ENCODE results near the gene WWOX.

Gene WWOX

DNA sequence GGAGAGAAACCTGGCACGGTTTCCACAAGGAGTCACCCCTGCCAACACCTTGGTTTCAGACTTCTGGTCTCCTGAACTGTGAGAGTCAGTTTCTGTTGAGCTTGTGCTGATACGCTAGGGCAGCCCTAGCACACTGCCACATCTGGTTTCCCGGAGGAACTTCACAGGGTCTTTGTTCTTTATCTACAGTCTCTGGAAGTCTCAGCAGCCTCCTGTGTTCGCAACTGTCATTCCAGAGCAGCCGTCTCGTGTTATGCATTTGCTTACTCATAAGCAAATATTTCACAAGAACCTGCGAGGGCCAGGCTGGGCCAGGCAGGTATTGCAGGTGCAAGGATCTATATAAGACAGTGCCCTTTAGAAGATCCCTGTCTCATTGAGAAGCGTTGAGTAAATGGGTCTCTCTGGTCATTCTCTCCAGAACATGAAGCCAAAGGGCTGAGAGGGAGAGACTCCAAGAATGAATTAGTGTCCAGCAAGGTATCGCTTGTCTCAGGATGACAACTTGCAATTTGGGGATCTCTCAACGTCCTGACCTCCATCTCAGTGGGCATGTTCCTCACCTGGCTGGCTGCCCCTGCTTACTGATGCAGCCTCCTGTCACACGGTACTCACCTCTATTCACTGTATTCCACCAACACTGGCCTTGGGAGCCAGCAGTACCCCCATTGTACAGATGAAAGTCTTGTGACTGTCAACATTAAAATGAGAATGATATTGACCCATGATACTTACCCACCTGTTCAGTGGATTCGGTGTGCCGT is 141.2 kb downstream of the WWOX start:
- DNase-seq (ENCODE audit: low read depth, low spot score): no peak
- H3K4me1 ChIP-seq (ENCODE audit: insufficient read depth, insufficient read length): no peaks in the 10 kb centered on the region
- H3K9me3 ChIP-seq (ENCODE audit: insufficient read depth, low read length): no peaks in the 10 kb centered on the region
- H3K4me3 ChIP-seq (ENCODE audit: insufficient read length, low read depth): no peak overlapping the region
- H3K27me3 ChIP-seq (ENCODE audit: insufficient read depth, insufficient read length): no peaks in the 10 kb centered on the region
- no peaks in the 10 kb centered on the region for H3K36me3 ChIP-seq (ENCODE audit: insufficient read depth, insufficient read length, low read length)
- no peak overlapping the region for H3K9ac ChIP-seq (ENCODE audit: insufficient read length, low read depth)
- TF ChIP-seq YY1 (IDR thresholded peaks at IDR 0.05; ENCODE audit: insufficient read depth, insufficient read length) (no peak), ZNF274 (IDR thresholded peaks at IDR 0.05; ENCODE audit: low read depth, low read length) (no peak), SUZ12 (IDR thresholded peaks at IDR 0.05; ENCODE audit: extremely low read depth, insufficient read depth, insufficient read length) (no peak)

DNA sequence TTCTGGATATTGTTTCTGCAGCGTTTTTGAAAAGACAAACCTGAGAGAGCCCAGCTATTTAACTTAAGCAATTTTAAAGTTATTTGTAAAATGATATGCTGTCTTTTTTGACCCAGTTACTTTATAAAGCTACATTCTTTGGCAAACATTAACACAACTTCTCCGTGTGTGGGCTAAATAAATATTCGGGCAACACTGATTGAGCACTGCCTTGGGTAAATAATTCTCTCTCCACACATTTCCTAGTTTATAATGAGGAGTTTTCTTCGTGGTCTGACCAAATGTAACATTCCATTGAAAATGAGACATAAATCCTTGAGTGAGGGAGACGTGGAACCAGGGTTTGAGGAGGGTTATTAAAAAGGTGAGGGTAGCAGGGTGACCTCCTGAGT is 142.8 kb downstream of the WWOX start:
- Histone ChIP-seq H3K4me3 (ENCODE audit: insufficient read length, low read depth) (no peak overlapping the region), H3K4me1 (ENCODE audit: insufficient read depth, insufficient read length) (no peaks in the 10 kb centered on the region), H3K36me3 (ENCODE audit: insufficient read depth, insufficient read length, low read length) (no peaks in the 10 kb centered on the region), H3K27me3 (ENCODE audit: insufficient read depth, insufficient read length) (no peaks in the 10 kb centered on the region), H3K9me3 (ENCODE audit: insufficient read depth, low read length) (no peaks in the 10 kb centered on the region), H3K9ac (ENCODE audit: insufficient read length, low read depth) (no peak overlapping the region)
- TF ChIP-seq ZNF274 (IDR thresholded peaks at IDR 0.05; ENCODE audit: low read depth, low read length) (no peak), YY1 (IDR thresholded peaks at IDR 0.05; ENCODE audit: insufficient read depth, insufficient read length) (no peak), SUZ12 (IDR thresholded peaks at IDR 0.05; ENCODE audit: extremely low read depth, insufficient read depth, insufficient read length) (no peak)
- no peak for DNase-seq (ENCODE audit: low read depth, low spot score)

DNA sequence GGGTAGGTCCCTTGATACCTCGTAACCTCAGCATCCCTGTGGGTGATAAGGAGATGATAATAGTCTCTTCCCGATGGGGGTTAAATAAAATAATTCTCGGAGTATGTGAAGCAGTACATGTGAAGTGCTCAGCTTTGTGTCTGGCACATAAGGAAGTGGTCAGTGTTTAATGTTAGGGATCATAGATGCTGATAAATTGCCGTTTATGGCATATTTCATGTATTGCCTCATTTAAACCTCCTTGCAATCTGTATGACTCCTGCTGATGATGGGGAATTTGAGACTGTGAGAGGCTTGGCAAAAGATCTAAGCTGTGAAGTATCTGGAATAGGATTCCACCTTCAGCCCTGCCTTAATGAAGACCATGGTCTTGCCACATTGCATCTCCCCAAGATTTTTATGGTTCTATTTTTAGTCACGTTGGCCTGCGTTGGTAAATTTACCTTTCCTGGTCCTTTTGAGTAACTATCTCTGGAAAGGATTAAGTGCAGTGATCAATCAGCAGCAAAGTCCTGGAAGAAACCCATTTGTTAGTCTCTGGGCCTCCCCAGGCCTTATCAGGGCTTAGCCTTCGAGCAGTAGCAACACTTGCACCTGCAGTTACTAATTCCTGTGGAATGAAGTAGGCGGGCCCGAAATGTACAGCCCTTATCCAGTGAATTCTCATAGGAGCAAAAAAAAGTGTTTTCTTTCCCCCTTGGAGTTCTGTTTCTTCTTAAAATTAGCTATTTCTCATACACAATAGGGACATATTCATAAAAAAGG is 144.9 kb downstream of the WWOX start:
- Histone ChIP-seq H3K27me3 (ENCODE audit: insufficient read depth, insufficient read length) (no peaks in the 10 kb centered on the region), H3K36me3 (ENCODE audit: insufficient read depth, insufficient read length, low read length) (no peaks in the 10 kb centered on the region), H3K9me3 (ENCODE audit: insufficient read depth, low read length) (no peaks in the 10 kb centered on the region), H3K4me1 (ENCODE audit: insufficient read depth, insufficient read length) (peaks cover 3% of the 10 kb centered on the region), H3K4me3 (ENCODE audit: insufficient read length, low read depth) (no peak overlapping the region), H3K9ac (ENCODE audit: insufficient read length, low read depth) (no peak overlapping the region)
- no peak for DNase-seq (ENCODE audit: low read depth, low spot score)
- TF ChIP-seq SUZ12 (IDR thresholded peaks at IDR 0.05; ENCODE audit: extremely low read depth, insufficient read depth, insufficient read length) (no peak), YY1 (IDR thresholded peaks at IDR 0.05; ENCODE audit: insufficient read depth, insufficient read length) (no peak), ZNF274 (IDR thresholded peaks at IDR 0.05; ENCODE audit: low read depth, low read length) (no peak)

DNA sequence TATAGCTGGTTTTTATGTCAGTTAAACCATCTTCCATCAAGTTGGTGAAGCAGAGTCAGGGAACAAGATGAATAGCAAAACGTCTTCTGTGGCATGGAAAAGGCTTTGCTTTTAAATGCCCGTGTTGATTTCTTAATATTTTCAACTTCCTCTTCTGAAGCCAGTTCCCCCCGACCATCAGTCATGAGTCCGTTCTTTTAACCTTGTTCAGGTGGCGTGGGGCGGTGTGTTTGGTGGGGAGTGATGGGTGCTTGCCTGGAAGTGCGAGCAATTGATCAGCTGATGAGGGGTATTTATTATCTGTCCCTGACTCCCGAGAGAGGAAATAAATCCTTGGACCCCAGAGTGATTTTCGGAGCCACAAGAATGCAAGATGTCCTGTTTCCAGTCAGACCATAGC is 147.1 kb downstream of the WWOX start:
- TF ChIP-seq YY1 (IDR thresholded peaks at IDR 0.05; ENCODE audit: insufficient read depth, insufficient read length): no peak
- no peak for TF ChIP-seq ZNF274 (IDR thresholded peaks at IDR 0.05; ENCODE audit: low read depth, low read length)
- TF ChIP-seq SUZ12 (IDR thresholded peaks at IDR 0.05; ENCODE audit: extremely low read depth, insufficient read depth, insufficient read length): no peak
- no peak for DNase-seq (ENCODE audit: low read depth, low spot score)
- Histone ChIP-seq H3K4me3 (ENCODE audit: insufficient read length, low read depth) (no peak overlapping the region), H3K9me3 (ENCODE audit: insufficient read depth, low read length) (no peaks in the 10 kb centered on the region), H3K27me3 (ENCODE audit: insufficient read depth, insufficient read length) (no peaks in the 10 kb centered on the region), H3K36me3 (ENCODE audit: insufficient read depth, insufficient read length, low read length) (no peaks in the 10 kb centered on the region), H3K4me1 (ENCODE audit: insufficient read depth, insufficient read length) (peaks cover 3% of the 10 kb centered on the region), H3K9ac (ENCODE audit: insufficient read length, low read depth) (no peak overlapping the region)

DNA sequence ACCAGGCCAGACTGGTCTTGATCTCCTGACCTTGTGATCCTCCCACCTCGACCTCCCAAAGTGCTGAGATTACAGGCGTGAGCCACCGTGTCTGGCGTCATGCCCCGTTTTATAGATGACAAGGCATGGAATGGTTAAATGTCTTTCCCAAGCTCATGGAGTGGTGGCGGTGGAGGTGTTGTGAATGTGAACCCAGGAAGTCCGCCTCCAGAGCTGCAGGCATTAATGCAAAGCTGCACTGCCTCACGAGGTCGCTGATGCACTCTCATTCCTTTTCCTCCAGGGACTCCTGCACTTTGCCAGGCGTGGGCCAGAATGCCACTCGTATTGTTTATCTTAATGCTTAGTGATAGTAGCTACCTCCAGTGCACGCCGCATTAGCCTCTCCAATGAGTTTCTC is 149.6 kb downstream of the WWOX start:
- Histone ChIP-seq H3K9me3 (ENCODE audit: insufficient read depth, low read length) (no peaks in the 10 kb centered on the region), H3K9ac (ENCODE audit: insufficient read length, low read depth) (no peak overlapping the region), H3K27me3 (ENCODE audit: insufficient read depth, insufficient read length) (no peaks in the 10 kb centered on the region), H3K4me1 (ENCODE audit: insufficient read depth, insufficient read length) (peaks cover 3% of the 10 kb centered on the region), H3K4me3 (ENCODE audit: insufficient read length, low read depth) (no peak overlapping the region), H3K36me3 (ENCODE audit: insufficient read depth, insufficient read length, low read length) (no peaks in the 10 kb centered on the region)
- DNase-seq (ENCODE audit: low read depth, low spot score): no peak
- TF ChIP-seq ZNF274 (IDR thresholded peaks at IDR 0.05; ENCODE audit: low read depth, low read length) (no peak), YY1 (IDR thresholded peaks at IDR 0.05; ENCODE audit: insufficient read depth, insufficient read length) (no peak), SUZ12 (IDR thresholded peaks at IDR 0.05; ENCODE audit: extremely low read depth, insufficient read depth, insufficient read length) (no peak)

DNA sequence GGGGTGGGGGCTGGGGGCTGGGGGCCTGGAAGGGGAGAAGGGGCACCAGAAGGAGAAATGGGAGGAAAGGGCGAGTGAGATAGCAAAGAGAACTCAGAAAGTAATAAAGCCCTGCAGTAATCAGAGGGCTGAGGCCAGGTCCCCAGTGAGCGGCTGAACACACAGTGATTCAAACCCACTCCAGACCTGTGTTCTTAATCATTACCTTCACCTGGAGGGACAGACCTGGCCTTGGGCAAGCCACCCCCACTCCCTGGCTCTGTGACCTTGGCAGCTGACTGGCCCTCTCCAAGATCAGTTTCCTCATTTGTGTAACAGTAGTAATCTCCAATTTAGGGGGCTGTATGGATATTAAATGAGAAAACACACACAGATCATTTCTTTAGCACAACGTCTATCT is 150.4 kb downstream of the WWOX start:
- peaks cover 3% of the 10 kb centered on the region for H3K4me1 ChIP-seq (ENCODE audit: insufficient read depth, insufficient read length)
- no peaks in the 10 kb centered on the region for H3K27me3 ChIP-seq (ENCODE audit: insufficient read depth, insufficient read length)
- no peak overlapping the region for H3K4me3 ChIP-seq (ENCODE audit: insufficient read length, low read depth)
- H3K36me3 ChIP-seq (ENCODE audit: insufficient read depth, insufficient read length, low read length): no peaks in the 10 kb centered on the region
- DNase-seq (ENCODE audit: low read depth, low spot score): no peak
- H3K9ac ChIP-seq (ENCODE audit: insufficient read length, low read depth): no peak overlapping the region
- no peaks in the 10 kb centered on the region for H3K9me3 ChIP-seq (ENCODE audit: insufficient read depth, low read length)
- no peak for TF ChIP-seq ZNF274 (IDR thresholded peaks at IDR 0.05; ENCODE audit: low read depth, low read length)
- no peak for TF ChIP-seq SUZ12 (IDR thresholded peaks at IDR 0.05; ENCODE audit: extremely low read depth, insufficient read depth, insufficient read length)
- no peak for TF ChIP-seq YY1 (IDR thresholded peaks at IDR 0.05; ENCODE audit: insufficient read depth, insufficient read length)

DNA sequence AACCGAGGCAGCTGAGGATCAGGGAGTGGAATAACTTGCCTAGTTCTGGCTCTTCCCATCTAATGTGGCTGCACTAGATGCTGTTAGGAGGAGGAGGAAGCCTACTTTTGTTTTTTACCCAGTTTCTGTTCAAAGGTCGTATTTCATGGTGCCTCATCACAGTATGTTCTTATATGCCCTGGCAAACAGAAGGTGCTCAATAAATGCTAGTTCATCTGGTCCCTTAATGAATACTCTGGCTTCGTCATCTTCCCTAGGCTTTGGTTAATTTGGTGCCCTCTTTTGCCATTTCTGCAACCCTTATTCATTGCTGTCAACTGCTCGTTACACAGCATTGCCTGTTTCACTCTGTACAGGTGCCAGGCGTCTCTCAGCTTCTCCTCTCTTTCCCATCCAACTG is 151.7 kb downstream of the WWOX start:
- DNase-seq (ENCODE audit: low read depth, low spot score): no peak
- no peak for TF ChIP-seq ZNF274 (IDR thresholded peaks at IDR 0.05; ENCODE audit: low read depth, low read length)
- TF ChIP-seq YY1 (IDR thresholded peaks at IDR 0.05; ENCODE audit: insufficient read depth, insufficient read length): no peak
- no peak for TF ChIP-seq SUZ12 (IDR thresholded peaks at IDR 0.05; ENCODE audit: extremely low read depth, insufficient read depth, insufficient read length)
- H3K9ac ChIP-seq (ENCODE audit: insufficient read length, low read depth): no peak overlapping the region
- H3K4me3 ChIP-seq (ENCODE audit: insufficient read length, low read depth): no peak overlapping the region
- peaks cover 3% of the 10 kb centered on the region for H3K4me1 ChIP-seq (ENCODE audit: insufficient read depth, insufficient read length)
- H3K27me3 ChIP-seq (ENCODE audit: insufficient read depth, insufficient read length): no peaks in the 10 kb centered on the region
- no peaks in the 10 kb centered on the region for H3K9me3 ChIP-seq (ENCODE audit: insufficient read depth, low read length)
- no peaks in the 10 kb centered on the region for H3K36me3 ChIP-seq (ENCODE audit: insufficient read depth, insufficient read length, low read length)

Measured in NT2/D1 (cell line).